ENCODE data around the gene RNF167.

The RNF167 gene

GRCh38 chr17:4939796-4940554 lies at the start of gene RNF167, which contains the start of gene SLC25A11:
Gene RNF167, plus strand, starts transcription at chr17:4940268. Its CDS starts 642 bp downstream, at chr17:4940910.
Gene SLC25A11, minus strand, starts transcription at chr17:4940046. Its CDS starts 136 bp downstream, at chr17:4939910.
- DNase-seq = peak; percentile 100

- DNase-seq = no peak
These were observed 48.4 kb upstream of the RNF167 start for GRCh38 chr17:4891411-4892410.

DNA sequence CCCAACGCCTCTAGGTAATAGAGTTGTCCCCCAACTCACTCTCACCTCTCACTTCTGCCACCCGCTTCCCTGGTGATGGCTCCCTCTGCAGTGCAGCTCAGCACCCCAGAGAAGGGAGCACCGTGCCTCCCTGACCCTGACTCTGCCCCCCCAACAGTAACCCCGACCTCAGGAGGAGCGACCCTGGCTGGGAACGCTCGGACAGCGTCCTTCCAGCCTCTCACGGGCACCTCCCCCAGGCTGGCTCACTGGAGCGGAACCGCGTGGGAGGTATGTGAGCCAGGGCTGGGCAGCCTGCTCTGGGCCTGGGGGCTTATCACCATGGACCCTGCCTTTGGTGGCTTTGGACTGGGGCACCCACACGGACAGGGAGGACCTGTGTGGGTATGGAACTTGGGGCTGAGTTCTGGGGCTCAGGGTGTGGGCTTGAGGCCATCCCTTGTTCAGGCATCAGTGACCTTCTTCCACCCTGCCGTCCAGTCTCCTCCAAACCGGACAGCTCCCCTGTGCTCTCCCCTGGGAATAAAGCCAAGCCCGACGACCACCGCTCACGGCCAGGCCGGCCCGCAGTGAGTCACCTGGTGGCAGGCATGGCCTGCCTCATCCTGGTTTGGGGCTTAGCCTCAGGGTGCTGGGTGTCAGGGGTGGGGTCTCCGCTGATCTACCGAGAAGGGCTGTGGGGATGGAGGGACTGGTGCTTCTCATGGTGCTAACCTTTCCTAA lies 47.4 kb upstream of the RNF167 start:
- DNase-seq = no peak

DNA sequence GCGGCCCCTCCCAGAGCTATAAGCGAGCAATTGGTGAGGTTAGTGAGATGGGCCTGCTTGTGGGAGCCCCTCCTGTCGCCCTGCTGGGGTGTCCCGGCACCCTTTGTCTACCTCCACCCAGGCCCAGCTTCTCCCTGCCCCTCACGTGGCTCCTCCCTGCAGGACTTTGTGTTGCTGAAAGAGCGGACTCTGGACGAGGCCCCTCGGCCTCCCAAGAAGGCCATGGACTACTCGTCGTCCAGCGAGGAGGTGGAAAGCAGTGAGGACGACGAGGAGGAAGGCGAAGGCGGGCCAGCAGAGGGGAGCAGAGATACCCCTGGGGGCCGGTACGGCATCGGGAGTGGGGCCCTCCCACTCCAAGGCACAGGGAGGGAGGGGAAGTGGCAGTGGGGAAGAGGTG lies 46.8 kb upstream of the RNF167 start:
- DNase-seq = no peak

GRCh38 chr17:4893721-4894560 lies 46.1 kb upstream of the RNF167 start:
- no peak for DNase-seq

- no peak for DNase-seq
These were observed 44.9 kb upstream of the RNF167 start for GRCh38 chr17:4895121-4895520.

DNA sequence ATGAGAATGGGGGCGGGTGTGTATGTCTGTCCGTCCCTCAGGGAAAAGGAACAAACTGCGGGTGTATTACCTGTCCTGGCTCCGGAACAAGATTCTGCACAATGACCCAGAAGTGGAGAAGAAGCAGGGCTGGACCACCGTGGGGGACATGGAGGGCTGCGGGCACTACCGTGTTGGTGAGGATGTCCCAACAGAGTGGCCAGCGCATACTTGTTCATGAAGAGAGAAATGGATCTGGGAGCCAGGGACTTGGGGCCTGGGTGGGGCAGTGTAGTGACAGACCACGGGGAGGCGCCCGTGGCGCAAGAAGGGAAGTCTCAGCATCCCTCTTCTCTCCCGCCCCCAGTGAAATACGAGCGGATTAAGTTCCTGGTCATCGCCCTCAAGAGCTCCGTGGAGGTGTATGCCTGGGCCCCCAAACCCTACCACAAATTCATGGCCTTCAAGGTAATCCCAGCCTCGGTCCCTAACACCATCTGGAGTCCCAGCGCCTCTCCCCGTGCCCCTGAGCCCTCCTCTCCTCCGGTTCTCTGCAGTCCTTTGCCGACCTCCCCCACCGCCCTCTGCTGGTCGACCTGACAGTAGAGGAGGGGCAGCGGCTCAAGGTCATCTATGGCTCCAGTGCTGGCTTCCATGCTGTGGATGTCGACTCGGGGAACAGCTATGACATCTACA lies 44.3 kb upstream of the RNF167 start:
- DNase-seq = no peak

DNA sequence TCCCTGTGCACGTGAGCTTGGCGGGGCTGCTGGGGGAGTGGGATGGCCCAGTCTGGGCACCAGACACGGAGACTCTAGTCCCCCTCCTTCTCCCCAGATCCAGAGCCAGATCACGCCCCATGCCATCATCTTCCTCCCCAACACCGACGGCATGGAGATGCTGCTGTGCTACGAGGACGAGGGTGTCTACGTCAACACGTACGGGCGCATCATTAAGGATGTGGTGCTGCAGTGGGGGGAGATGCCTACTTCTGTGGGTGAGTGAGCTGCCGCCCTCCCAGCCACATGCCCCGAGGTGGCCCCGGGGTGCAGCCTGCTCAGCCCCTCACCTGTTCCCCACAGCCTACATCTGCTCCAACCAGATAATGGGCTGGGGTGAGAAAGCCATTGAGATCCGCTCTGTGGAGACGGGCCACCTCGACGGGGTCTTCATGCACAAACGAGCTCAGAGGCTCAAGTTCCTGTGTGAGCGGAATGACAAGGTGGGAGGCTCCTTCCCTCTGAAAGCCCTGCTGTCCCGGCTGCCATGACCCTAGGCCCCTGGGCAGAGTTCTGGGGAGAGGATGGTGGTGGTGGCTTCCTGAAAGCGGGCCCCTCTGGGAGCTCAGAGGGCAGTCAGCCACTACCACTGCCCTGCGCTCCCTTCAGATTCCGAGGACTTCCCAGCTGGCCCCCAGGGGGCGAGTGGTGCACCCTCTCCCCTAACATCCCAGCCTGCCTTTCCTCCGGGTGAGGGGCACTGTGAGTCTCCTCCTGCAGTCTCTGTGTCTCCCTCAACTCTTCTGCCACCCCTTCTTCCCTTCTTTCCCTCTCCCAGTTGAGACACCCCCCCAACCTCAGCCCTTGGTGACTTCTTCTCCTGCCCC lies 43.5 kb upstream of the RNF167 start:
- no peak for DNase-seq

DNA sequence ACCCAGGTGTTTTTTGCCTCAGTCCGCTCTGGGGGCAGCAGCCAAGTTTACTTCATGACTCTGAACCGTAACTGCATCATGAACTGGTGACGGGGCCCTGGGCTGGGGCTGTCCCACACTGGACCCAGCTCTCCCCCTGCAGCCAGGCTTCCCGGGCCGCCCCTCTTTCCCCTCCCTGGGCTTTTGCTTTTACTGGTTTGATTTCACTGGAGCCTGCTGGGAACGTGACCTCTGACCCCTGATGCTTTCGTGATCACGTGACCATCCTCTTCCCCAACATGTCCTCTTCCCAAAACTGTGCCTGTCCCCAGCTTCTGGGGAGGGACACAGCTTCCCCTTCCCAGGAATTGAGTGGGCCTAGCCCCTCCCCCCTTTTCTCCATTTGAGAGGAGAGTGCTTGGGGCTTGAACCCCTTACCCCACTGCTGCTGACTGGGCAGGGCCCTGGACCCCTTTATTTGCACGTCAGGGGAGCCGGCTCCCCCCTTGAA lies 42.8 kb upstream of the RNF167 start:
- no peak for DNase-seq

GRCh38 chr17:4897785-4898184 lies 42.3 kb upstream of the RNF167 start:
- no peak for DNase-seq

- no peak for DNase-seq
These were observed 41.7 kb upstream of the RNF167 start for GRCh38 chr17:4898351-4898750.

- DNase-seq = no peak
These were observed 41.1 kb upstream of the RNF167 start for GRCh38 chr17:4898927-4899326.

- DNase-seq = peak; percentile 95
These were observed 40.5 kb upstream of the RNF167 start, which contains the start of gene C17orf107 for GRCh38 chr17:4899341-4900230. Gene C17orf107, plus strand, starts transcription at chr17:4899536. Its CDS starts 227 bp downstream, at chr17:4899763.

DNA sequence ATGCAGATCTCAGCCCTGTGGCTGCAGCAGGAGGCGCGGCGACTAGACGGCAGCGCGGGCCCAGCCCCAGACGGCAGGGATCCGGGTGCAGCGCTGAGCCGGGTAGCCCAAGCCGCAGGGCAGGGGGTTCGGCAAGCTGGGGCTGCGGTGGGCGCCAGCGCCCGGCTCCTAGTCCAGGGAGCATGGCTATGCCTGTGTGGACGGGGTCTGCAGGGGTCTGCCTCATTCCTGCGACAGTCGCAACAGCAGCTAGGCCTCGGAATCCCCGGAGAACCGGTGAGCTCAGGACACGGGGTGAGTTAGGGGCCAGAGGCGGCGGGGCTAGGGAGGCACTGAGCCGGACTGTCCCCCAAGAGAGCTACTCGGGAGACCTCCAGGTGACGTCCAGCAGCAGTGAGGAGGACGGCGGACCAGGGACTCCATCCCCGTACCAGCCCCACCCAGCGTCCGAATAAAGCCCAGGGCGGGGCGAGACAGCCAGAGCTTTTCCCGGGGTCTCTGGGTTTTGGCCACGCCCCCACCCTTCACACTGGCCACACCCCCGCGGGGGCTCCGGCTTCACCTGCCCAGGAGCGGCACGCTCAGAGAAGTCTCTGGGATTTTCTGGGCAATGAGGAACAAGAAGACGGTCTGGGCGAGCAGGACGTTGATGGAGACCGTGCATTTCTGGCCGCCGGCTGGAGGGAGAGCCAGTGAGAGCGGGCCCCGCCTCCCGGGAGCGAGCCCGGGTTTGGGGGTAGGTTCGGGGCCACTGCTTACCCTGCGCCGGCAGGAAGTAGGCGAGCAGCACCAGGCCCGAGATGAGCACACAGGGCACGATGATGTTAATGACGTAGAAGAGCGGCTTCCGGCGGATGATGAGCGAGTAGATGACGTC lies 39.6 kb upstream of the RNF167 start:
- DNase-seq = peak; percentile 82

- DNase-seq = peak; percentile 36
These were observed 38.9 kb upstream of the RNF167 start for GRCh38 chr17:4901108-4901647.

DNA sequence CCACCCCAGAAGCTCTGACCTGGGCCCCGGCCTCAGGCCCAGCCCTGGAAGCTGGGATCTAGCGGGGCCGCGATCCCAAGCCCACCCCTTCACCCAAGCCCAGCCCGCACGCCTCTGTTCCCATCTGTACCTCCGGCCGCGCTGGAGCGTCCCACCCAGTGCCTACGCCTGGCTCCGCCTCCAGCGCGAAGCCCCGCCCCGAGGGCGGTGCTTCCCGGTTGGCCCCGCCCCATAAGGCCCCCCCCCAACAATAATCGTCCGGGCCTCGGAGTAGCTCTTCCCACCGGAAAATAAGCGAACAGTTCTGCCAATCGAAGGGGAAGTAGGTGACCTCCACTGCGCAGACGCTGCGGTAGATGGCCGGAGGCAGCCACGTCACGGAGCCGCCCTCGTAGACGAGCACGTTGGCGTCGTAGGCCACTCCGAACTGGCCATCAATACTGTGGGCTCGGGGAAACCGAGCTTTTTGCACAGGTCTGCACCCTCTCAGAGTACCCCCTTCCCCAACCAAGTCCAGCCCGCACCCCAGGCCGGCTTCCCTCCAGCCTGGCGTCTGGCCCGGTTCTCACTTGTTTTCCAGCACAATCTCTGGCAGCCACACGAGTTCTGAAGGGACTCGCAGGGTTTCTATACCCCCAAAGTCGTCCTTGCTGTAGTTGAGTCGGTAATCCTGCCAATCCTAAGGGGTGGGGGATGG lies 38.3 kb upstream of the RNF167 start:
- peak; percentile 49 for DNase-seq

GRCh38 chr17:4902540-4902939 lies 37.5 kb upstream of the RNF167 start:
- DNase-seq = no peak
